Measurements from ENCODE around the gene IGFBP2. TPM values are rescaled to one million over a fixed set of nuclear protein-coding genes. Genes with fewer than 3 reads are reported as not detected.

The IGFBP2 gene
- total and polyA plus RNA-seq, 9 of the 15 experiments (the other 6 are each of a cell fraction or from before 2014, with no cell fraction given): 0.93 TPM; not detected in 8

DNA sequence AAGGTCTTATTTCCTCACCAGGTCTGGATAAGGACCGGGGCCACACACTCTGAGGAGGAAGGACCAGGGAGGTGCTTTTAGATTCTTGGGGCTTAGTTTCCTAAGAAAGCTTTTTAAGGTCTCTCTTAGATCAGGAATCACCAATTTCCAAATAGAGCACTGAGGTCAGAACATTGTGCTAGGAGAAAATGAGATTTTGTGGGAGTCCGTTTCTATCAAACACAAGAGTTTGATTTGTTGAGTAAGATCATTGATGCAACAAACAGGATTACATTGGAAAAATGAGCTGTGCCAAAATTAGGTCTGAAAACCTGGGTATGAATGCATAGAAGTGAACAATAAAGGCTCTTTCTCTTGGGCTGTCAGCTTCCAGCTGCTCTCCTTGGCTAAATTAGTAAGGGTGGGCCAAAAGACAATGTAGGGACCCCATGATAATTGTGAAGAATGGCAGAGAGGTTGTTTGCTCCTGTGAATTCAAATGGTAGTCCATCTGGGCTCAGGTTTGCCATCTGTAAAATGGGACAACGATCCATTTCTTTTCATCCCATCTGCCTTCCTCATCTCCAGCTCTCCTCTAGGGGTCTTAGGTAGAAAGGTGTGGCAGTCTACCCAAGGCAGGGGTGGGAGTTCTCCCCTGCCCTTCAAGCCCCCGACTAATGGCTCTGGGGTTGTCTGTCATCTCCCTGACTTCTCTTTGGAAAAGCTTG lies 20.0 kb downstream of the IGFBP2 start:
- in situ Hi-C loops (cut with MboI): loop anchor here (25.0 kb wide), 1 partner anchor 441 kb away; no protein-coding TSS in a partner anchor
- no peak for ATAC-seq
- DNase-seq (ENCODE audit: extremely low read depth in 1 of 4, low spot score in 3 of 4): no peak
- intact Hi-C loops (cut with micrococcal nuclease): no loop called here
- no peaks in the 10 kb centered on the region for H3K36me3 ChIP-seq (ENCODE audit: control insufficient read depth, insufficient read depth, low read length)
- peaks cover 5 to 41% of the 10 kb centered on the region in 2 experiments; a peak in 4 of 5 replicates for H3K27me3 ChIP-seq (ENCODE audit: control insufficient read depth in 2 of 2, insufficient read depth in 2 of 2, low read length in 2 of 2)
- H3K27ac ChIP-seq (ENCODE audit: extremely low read depth, low read depth, low read length): no peak overlapping the region
- no peaks in the 10 kb centered on the region for H3K9me3 ChIP-seq (replicated peaks; ENCODE audit: control insufficient read depth, insufficient read depth, low read depth, low read length)
- H4K20me1 ChIP-seq (replicated peaks; ENCODE audit: control insufficient read depth, insufficient read depth, low read length): no peaks in the 10 kb centered on the region
- H2AFZ ChIP-seq (ENCODE audit: low read depth, low read length): no peak overlapping the region
- H3K79me2 ChIP-seq (ENCODE audit: control insufficient read depth, insufficient read depth, low read length): no peaks in the 10 kb centered on the region
- TF ChIP-seq RBM25 (IDR thresholded peaks at IDR 0.05; ENCODE audit: low read depth, low read length, severe bottlenecking) (peak; percentile 21), ZNF274 (IDR thresholded peaks at IDR 0.05; ENCODE audit: borderline replicate concordance, low read depth, low read length) (no peak)
- no peaks in the 10 kb centered on the region for H3K9me1 ChIP-seq (ENCODE audit: control insufficient read depth, insufficient read depth, low read length)
- no peak overlapping the region for H3K4me3 ChIP-seq
- CTCF ChIA-PET (ENCODE audit: low intra/inter-chr PET ratio): no interaction called here
- H3K4me2 ChIP-seq (ENCODE audit: insufficient read depth, low read length): no peak overlapping the region
- WGBS (ENCODE audit: insufficient coverage, low coverage, missing lambda C conversion rate): 0% methylated on average over 4 of the region's 4 CpGs
- no peak for FAIRE-seq
- H3K4me1 ChIP-seq (replicated peaks in 1 of 2; ENCODE audit: control insufficient read depth in 2 of 2, insufficient read depth in 2 of 2, low read length in 2 of 2): no peaks in the 10 kb centered on the region; a peak in 1 of 5 replicates
- no peak overlapping the region for H3K9ac ChIP-seq (ENCODE audit: insufficient read depth in 1 of 2, low read depth in 2 of 2, low read length in 2 of 2)
- POLR2A ChIA-PET: no interaction called here
- BruUV-seq (replicated peaks): no TSS peak

GRCh38 chr2:216653931-216654365 lies 20.7 kb downstream of the IGFBP2 start:
- TF ChIP-seq, protein P1, sequence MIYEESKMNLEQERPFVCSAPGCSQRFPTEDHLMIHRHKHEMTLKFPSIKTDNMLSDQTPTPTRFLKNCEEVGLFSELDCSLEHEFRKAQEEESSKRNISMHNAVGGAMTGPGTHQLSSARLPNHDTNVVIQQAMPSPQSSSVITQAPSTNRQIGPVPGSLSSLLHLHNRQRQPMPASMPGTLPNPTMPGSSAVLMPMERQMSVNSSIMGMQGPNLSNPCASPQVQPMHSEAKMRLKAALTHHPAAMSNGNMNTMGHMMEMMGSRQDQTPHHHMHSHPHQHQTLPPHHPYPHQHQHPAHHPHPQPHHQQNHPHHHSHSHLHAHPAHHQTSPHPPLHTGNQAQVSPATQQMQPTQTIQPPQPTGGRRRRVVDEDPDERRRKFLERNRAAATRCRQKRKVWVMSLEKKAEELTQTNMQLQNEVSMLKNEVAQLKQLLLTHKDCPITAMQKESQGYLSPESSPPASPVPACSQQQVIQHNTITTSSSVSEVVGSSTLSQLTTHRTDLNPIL (CRISPR knock-in tag; IDR thresholded peaks at IDR 0.05): no peak
- TF ChIP-seq CBX2 (IDR thresholded peaks at IDR 0.05; ENCODE audit: insufficient read depth, low read length, poor library complexity, severe bottlenecking) (no peak), DIDO1 (tag; IDR thresholded peaks at IDR 0.05; ENCODE audit: low read depth) (no peak), ZZZ3 (IDR thresholded peaks at IDR 0.05) (no peak), NR2C1 (IDR thresholded peaks at IDR 0.05) (no peak), NR2C1 (tag; IDR thresholded peaks at IDR 0.05) (no peak)
- TF ChIP-seq, protein P2, sequence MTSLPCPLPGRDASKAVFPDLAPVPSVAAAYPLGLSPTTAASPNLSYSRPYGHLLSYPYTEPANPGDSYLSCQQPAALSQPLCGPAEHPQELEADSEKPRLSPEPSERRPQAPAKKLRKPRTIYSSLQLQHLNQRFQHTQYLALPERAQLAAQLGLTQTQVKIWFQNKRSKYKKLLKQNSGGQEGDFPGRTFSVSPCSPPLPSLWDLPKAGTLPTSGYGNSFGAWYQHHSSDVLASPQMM (CRISPR knock-in tag; IDR thresholded peaks at IDR 0.05): no peak
- TF ChIP-seq, protein P3, sequence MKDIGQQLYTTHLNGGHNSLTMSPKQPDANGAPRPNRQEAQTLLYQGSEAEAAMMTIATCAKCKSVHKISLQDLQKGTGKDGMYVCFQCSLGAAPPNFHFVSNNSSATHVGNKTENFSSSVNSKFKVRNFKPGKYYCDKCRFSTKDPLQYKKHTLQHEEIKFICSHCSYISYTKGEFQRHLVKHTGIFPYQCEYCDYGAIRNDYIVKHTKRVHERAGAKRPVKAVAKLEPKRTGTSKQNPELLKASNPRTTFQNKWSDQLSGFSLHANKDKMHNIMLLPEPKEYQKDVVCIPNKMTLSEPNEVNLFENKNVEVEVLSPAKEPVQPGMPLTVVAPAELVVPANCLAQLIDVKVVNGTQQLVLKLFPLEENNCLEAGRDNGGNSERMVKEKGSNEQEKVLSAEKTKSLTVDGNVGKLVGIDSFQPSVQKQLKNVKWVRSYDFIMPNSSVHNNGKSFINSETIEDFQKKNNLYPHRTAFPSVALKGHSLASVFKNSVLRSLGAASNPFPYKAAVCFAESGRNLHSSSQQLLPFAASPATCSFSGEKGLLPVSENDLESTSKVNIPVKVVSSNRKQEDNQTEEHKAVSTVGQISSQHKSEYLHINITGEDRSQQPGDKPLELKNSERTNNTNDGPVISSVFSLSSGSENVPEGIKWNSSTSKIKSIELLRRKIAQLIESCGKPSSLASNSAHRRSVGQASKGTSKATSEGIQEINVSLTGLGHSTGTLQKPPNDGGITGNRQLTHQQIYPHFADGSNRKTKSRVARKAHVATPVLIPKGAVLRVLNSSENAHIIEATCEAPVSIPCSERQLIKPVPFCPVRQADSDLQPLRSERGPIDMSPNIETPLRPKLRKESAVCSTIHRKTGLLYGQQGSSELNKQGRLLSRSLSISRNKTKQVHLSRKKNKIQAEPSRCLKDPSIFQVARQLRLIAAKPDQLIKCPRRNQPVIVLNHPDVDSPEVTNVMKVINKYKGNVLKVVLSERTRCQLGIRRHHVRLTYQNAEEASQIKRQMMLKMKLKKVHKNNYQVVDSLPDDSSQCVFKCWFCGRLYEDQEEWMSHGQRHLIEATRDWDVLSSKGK (CRISPR knock-in tag; IDR thresholded peaks at IDR 0.05): no peak
- H3K4me1 ChIP-seq (replicated peaks in 1 of 2; ENCODE audit: control insufficient read depth in 2 of 2, insufficient read depth in 2 of 2, low read length in 2 of 2): no peaks in the 10 kb centered on the region; a peak in 1 of 5 replicates
- no peak overlapping the region for H3K27ac ChIP-seq (ENCODE audit: extremely low read depth, low read depth, low read length)
- H4K20me1 ChIP-seq (replicated peaks; ENCODE audit: control insufficient read depth, insufficient read depth, low read length): no peaks in the 10 kb centered on the region
- H3K36me3 ChIP-seq (ENCODE audit: control insufficient read depth, insufficient read depth, low read length): no peaks in the 10 kb centered on the region
- in situ Hi-C loops (cut with MboI): loop anchor here (25.0 kb wide), 1 partner anchor 442 kb away; no protein-coding TSS in a partner anchor
- no peak overlapping the region for H3K4me3 ChIP-seq
- H3K9ac ChIP-seq (ENCODE audit: insufficient read depth in 1 of 2, low read depth in 2 of 2, low read length in 2 of 2): no peak overlapping the region
- 0% methylated on average over 2 of the region's 2 CpGs for WGBS (ENCODE audit: insufficient coverage, low coverage, missing lambda C conversion rate)
- H3K4me2 ChIP-seq (ENCODE audit: insufficient read depth, low read length): no peak overlapping the region
- BruUV-seq (replicated peaks): no TSS peak
- ATAC-seq: no peak
- FAIRE-seq: no peak
- no peaks in the 10 kb centered on the region for H3K9me3 ChIP-seq (replicated peaks; ENCODE audit: control insufficient read depth, insufficient read depth, low read depth, low read length)
- POLR2A ChIA-PET: no interaction called here
- CTCF ChIA-PET (ENCODE audit: low intra/inter-chr PET ratio): no interaction called here
- H3K9me1 ChIP-seq (ENCODE audit: control insufficient read depth, insufficient read depth, low read length): no peaks in the 10 kb centered on the region
- no peak overlapping the region for H2AFZ ChIP-seq (ENCODE audit: low read depth, low read length)
- H3K27me3 ChIP-seq (ENCODE audit: control insufficient read depth in 2 of 2, insufficient read depth in 2 of 2, low read length in 2 of 2): peaks cover 5 to 40% of the 10 kb centered on the region in 2 experiments; a peak in 4 of 5 replicates
- no peaks in the 10 kb centered on the region for H3K79me2 ChIP-seq (ENCODE audit: control insufficient read depth, insufficient read depth, low read length)
- DNase-seq (ENCODE audit: extremely low read depth in 1 of 4, low spot score in 3 of 4): no peak
- intact Hi-C loops (cut with micrococcal nuclease): no loop called here
